Hematopoietic multipotent progenitor cell treated with erythropoietin and hydrocortisone succinate and interleukin-3 and kit ligand, for 4 days (in vitro differentiated cells): ENCODE results near the gene MMP28.

Experiments
- DNase-seq: peaks from one replicate; pipeline ENCODE4 v3.0.0-alpha.2; 2015

The MMP28 gene, protein sequence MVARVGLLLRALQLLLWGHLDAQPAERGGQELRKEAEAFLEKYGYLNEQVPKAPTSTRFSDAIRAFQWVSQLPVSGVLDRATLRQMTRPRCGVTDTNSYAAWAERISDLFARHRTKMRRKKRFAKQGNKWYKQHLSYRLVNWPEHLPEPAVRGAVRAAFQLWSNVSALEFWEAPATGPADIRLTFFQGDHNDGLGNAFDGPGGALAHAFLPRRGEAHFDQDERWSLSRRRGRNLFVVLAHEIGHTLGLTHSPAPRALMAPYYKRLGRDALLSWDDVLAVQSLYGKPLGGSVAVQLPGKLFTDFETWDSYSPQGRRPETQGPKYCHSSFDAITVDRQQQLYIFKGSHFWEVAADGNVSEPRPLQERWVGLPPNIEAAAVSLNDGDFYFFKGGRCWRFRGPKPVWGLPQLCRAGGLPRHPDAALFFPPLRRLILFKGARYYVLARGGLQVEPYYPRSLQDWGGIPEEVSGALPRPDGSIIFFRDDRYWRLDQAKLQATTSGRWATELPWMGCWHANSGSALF

DNA sequence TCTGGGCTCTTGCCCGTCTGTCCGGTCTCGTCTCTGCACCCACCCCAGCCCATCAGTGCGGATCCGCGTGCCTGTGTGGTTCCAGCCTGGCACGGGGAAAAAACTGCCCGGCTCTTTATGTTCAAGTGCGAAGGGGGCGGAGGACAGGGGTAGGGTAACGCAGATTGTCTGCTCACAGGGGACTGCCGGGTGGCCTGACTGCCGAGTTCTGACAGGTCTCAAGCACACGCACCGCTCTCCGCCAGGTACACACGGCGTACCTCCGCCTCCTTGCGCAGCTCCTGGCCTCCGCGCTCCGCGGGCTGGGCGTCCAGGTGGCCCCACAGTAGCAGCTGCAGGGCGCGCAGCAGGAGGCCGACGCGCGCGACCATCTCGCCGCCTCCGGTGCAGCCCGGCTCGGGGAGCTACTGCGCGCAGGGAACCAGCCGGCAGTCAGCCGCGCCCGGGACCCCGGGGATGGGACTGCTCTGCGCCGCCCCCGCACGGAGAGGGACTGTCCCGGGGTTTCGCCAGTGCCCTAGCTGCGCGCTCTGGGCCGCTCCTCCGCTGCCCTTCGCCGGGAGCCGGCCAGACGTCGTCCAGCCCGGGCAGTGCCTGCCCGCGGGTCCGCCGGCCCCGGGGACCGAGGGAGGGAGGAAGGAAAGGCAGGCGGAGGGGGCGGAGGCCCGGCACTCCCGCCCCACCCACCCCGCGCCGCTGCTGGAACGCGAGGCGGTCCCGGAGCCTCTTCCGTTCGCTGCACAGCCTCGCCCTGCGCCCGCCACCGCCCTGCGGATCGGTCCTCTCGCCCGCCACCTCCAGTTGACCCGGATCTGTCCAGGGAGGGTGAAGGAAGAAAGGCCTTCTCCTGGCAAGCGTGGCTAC is at the start of gene MMP28:
TSS of gene MMP28 (minus strand) at position 635 of the 864 bp plus-strand sequence. CDS start at position 371, 264 bp downstream.
- DNase-seq = peak; percentile 67

DNA sequence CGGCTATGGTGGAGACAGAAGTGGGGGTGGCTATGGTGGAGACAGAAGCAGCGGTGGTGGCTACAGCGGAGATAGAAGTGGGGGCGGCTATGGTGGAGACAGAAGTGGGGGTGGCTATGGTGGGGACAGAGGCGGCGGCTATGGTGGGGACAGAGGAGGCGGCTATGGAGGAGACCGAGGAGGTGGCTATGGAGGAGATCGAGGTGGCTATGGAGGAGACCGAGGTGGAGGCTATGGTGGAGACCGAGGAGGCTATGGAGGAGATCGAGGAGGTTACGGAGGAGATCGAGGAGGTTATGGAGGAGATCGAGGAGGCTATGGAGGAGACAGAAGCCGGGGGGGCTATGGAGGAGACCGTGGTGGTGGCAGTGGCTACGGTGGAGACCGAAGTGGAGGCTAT is 49.1 kb upstream of the MMP28 start:
- no peak for DNase-seq

DNA sequence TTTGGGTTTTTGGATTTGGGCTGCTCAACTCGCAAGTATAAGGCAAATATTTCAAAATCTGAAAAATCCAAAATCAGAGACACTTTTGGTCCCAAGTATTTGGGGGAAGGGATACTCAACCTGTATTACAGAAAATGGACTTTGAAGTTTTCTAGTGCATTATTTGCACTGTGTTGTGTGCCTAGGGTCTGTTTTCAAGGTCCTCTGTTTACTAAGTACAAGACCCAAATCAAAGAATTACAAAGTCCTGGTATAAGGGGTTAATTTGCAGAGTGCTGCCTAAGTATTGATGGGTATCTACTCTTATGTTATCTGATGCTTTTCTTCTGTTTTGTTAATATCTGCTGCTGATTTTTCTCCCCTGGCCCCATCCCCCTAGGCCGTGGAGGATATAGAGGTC is 48.3 kb upstream of the MMP28 start:
- DNase-seq = no peak

DNA sequence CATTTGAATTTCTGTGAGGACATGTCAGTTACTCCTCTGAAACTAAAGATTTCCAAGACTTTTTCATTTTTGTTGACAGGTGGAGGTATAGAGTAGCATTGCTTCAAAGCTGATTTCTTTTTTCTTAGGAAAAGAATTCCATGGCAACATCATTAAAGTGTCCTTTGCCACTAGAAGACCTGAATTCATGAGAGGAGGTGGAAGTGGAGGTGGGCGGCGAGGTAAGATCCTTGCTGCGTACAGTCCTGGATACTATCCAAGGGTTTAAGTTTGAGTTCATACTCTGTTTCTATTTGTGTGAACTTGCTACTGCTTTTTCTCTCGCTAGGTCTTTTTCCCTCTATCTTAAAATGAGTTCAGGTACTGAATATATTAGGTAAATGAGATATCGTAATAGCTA is 46.8 kb upstream of the MMP28 start:
- DNase-seq = no peak

DNA sequence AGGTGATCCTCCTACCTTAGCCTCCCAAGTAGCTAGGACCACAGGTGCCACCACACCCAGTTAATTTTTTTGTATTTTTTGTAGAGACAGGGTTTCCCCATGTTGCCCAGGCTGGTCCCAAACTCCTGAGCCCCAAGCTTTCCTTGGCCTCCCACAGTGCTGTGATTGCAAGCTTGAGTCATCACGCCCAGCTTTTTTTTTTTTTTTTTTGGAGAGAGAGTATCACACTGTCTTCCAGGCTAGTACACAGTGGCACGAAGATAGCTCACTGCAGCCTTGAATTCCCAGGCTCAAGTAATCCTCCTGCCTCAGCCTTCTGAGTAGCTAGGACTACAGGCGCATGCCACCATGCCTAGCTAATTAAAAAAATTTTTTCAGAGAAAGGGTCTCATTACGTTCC is 46.1 kb upstream of the MMP28 start:
- no peak for DNase-seq

DNA sequence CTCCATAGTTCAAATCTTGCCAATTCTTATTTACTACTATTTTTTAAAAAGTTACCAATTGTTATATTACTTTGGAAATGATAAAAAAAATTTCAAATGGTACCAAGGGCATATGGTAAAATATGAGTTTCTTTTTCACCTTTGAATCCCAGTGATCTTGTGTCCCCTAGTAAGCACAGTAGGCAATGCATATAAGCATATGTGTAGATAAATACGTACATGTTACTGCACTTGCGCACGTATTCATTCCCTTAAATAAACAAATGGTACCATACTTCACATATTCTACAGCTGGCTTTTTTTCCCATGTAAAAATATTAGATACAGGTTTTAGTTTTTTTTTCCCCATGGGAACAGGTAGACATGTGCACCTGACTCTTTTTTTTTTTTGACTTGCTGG is 45.7 kb upstream of the MMP28 start:
- no peak for DNase-seq

DNA sequence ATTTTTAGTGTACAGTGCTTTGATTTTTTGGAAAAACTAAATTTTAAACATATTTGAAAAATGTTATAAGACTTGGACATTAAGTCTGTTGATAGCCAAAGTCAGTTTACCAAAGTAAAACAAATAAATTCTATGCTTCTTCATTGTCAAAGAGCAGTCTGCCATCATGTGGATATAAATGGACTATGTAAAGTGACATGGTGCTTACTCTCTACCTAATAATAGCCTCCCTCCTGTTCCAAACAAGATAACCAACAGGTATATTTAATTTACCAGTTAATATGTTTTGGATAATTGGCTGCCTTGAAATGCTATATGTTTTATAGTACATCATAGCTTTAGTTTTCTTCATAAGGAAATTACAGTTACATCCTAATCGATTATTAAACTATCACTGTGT is 29.8 kb upstream of the MMP28 start:
- DNase-seq = no peak

DNA sequence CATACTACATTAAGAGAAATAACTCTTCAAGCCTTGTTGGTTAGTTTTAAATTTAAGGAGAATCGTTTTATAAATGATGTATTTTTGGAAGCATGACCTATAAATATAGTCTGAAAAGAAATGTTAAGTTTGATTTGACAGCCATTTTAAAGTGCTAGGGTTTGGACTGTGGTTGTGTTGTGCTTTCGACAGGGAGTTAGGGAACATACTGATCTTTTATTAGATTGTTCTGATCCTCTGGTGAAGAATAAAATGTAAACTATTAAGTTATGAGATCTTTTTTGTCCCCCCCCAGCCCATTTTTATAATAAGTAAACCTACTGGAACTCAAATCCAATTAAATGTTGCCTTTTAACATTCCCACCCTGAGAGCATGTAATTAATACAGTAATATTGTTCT is 25.9 kb upstream of the MMP28 start:
- no peak for DNase-seq

DNA sequence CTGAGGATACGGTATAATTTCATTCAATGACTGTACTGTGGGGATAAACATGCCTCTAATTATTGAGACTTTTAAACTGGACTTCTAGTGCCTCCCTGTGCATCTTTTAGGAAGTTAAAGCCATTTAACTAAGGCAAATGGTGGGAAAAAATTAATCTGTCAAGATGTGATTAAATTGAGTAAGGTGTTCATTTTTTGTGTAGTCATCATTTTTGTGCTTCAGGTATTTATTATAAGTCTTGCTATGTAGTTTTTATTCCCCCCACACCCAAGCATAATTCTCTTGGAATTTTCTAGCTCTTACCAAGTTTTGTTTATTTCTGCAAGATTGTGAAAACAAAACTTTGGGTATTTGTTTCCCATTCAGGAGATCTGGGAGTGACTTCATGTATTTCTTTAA is 24.0 kb upstream of the MMP28 start:
- DNase-seq = no peak

DNA sequence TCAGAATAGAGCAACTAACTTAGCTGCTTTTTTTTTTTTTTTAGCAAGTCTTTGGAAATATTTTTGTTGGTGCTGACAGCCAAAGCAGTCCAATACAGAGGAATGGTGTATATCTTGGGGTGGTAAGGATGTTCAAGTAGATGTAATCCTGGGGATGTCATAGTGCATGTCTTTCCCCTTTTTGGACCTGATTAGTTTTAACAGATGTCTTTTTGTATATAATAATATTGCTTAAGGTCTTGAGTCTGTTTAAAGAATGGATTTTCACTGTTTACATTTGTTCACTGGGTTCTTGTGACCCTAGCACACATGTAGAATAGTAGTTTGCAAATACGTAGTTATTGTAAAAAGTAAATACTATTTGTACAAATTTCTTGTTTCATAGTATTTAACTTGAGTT is 21.8 kb upstream of the MMP28 start:
- no peak for DNase-seq

DNA sequence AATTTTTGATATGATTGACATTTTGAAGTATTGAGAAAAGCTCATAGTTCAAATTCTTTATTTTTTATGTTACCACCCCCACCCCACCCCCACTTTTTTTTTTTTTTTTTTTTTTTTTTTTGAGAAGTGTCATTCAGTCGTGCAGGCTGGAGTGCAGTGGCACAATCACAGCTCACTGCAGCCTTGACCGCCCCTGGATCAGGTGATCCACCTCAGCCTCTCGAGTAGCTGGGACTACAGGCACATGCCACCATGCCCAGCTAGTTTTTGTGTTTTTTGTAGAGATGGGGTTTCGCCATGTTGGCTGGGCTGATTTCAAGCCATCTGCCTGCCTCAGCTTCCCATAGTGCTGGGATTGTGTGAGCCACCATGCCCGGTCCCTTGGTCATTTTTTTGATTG is 21.3 kb upstream of the MMP28 start:
- DNase-seq = no peak

DNA sequence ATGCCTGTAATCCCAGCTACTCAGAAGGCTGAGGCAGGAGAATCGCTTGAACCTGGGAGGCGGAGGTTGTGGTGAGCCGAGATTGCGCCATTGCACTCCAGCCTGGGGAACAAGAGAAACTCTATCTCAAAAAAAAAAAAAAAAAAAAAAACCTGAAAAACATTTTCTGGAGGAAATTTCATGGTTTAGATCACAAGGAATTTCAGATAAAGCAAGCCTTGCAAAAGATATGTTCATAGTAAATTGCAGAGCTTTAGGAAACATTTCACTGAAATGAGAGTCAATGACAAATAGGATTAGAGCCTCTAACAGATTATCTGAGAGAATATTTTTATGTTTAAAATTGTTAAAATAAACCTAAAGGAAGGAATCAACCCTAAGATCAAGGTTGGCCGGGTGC is 17.0 kb upstream of the MMP28 start:
- no peak for DNase-seq

DNA sequence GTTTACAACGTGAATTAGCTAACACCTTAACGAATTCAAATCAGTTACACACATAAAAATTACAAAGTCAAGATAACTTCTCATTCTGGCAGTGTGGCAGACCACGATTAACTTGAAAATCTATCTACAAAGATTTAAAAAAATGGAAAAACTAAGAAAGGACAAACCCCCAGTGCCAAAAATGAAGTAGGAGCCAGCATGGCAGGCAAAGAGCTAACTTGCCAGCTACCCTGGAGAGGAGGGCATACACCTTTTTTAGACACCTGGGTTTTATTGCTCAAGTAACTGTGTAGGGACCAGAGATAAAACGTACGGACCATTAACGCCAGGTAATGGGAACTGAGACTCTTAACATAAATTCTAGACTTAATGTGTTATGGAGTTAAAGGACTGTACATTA is 16.3 kb upstream of the MMP28 start:
- DNase-seq = no peak

DNA sequence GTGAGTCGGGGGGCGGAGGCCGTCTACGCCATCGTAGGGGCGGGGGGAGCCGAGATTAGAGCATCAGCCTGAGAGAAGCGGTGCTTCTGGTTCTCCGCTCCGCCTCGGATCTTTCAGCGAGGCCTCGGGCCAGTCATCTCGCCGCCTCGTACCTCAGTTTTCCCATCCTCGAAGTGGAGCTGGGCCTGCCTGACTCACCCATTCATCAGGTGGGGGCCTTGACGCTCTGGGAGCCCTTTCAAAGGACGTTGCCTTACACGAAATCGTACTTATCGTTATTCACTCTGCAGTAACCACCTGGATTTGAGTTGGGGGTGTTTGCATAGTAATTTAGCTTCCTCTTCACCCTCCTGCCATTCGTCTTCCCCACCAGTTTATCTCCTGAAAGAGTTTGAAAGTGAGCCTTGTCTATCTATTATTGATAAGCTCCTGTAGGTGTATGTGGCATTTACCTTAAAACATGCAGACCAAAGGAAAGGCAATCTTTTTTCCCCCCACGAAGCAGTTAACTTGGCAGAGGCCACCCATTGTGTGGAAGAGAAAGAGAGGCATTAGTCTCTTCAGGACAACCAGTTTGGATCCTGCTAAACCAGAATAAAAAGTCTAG is 14.5 kb upstream of the MMP28 start:
- no peak for DNase-seq

DNA sequence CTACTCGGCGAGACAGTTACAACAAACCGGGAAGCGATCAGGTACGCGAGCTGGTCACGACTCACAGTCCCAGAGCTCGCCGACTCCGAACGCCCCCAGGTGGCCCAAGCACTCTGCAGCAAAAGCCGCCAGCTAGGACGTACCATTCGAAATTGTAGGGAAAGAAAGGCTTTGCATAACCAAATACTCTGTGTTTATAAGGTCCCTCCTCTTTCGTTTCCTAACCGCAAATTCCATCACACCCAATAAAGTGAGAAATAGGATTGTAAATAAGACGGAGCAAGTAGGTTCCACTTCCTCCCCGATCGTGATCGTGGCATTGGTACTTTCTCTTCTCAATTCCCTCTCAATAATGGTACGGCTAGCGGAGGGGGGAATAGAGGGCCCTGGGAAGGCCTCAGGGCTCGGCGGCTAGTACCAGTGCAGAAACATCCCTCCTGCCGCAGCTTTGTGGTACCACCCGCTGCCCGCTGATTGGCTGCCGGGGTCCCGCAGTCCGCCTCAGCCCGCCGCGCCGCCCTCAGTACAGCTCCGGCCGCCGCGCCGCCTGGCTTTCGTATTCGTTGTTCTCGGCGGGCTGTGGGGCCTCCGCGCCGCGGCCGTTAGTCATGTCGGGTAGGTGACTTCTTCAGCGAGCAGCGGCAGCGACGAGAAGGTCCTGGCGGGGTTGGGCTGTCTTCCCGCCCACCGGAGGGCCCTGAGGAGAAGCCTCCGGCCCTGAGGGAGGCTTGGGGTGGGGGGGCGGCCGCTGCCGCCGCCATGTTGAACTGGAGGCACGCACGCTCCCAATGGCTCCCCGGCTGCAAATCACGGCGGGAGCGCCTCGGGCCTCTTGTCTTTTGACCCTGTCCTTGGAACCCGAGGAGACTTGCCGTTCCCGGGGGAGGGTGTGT is 13.8 kb upstream of the MMP28 start, which contains the start of gene TAF15:
TSS of gene TAF15 (plus strand) at position 523 of the 893 bp plus-strand sequence. CDS start at position 609, 86 bp downstream.
- peak; percentile 99 for DNase-seq

DNA sequence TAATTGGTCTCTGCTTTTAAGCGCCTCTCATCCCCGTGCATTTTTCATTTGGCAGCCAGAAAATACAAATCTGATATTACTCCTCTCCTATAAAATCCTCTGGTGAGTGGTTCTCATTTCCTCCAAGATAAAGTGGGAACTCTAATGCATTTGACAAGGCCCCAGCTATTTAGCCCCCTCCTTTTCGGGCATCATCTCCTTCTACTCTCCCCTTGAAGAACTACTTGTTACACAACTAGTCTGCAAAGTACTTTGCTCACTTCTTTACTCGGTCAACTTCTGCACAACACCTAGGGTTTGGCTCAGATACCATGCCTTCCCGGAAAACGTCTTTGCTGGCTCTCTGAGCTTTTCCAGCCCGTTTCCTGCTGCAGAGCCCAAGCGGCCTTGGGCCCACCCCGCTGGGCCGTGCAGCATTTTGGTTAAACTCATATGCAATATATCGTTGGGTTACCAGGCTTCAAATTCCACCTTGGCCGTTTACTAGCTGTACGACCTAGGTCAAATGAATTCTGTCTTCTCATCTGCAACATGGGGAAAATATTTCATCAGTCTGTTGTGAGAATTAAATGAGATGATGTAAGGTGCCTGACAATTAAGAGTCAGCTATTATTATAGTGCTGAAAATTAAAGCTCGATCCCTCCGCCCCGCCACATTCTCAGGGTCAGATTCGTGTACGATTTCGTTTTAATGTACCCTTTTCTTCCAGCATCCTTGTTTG is 13.0 kb upstream of the MMP28 start:
- no peak for DNase-seq

DNA sequence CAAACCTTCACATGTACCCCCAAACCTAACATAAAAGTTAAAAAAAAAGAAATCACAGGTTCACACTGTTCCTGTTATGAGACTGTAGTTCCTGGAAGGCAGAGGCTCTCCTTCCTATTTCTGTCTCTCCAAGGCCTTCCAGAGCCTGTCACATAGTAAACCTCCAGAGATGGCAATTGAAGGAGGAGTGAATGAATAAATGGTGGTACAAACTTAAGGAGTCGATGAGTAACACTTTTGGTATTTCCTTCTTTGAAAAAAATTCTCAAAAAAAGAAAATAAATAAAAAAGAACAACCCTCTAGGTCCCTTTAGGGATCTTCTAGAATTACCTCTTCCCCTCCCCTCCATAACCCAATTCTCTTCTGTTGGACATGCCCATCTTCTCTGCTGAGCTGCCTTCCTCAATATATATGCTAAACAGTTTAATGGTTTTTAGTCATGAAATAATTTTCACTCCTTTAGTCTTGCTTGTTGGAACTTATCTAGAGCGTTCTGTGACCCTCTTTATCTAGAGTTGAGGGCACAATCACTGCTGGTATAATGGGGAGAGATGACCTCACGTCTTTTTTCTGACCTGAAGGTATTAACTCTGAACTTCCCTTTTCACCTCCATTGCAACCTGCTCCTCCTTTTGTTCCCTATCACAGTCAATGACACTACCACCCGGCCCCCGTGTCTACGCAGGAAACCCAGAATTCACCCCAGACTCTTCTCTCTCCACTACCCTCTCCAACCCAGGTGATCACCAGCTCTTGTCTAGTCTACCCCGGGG is 12.1 kb upstream of the MMP28 start:
- DNase-seq = no peak

DNA sequence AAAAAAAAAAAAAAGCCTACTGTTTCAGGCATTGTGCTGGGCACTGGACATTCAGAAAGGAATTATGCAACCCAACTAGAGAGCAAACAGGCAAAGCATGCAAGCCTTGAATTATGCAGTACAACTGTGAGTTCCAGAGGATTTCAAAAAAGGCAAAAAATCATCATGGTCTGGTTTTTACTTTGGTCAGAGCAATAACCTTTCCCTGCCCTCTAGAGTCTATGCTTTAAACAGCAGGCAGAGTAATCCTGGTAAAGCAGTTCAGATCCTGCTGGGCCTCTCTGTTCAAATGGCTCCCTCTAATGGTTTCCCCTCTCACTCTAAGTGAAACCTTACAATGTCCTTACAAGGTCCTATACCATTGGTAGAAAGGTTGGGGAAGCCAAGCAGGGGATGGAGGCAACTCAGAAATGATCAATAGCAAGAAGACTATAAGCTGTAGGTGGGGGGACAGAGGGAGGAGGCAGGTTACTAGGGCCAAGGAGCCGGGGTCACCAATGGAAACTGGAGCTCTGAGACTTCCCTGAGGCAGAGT is 9.3 kb upstream of the MMP28 start:
- DNase-seq = peak; percentile 97

DNA sequence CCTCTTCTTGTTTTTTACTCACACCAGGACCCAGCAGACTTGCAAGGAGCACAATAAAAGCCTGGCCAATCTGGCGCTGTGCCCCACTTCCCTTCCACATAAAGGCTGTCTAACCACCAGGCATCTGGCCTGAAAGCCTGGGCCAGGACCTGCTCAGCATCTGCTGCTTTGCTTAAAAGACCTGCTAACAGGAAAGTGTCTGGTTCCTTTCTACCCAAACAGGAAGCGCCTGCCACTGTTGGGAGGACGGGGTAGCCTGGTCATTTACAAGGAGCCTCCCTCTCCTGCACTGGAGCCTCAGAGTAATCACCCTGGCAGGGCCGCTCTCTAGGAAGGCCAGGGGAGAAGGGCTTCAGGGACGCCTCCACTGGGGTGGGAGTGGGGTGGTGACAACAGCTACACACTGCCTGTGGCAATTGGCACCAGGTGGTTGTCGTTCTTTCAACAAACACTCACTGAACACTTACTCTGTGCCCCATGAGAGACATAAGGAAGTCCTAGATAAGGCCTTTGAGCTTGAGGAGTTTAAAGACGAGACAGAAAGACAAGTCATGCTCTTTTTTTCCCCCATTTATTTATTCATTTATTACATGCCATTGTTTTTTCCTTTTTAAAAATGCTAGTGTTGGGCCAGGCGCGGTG is 6.3 kb upstream of the MMP28 start:
- DNase-seq = peak; percentile 93

DNA sequence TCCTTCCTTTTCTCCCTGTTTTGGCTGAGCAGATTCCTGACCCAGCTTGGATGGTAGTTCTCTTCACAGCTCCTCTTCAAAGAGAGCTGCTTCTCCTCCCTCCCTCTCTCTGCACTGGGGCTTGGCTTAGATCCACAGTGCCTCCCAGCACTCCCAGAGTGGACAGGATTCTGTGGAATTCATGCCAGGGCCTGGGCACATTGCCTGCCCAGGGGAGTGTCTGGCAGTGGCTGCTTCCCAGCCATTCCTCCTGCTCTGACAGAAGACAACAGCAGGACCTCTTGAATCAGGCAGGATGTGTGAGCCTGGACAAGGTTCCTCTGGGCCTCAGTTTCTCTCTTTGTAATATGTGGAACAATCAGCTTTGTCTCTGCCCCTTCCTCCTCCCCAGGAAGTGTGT is 4.5 kb upstream of the MMP28 start:
- no peak for DNase-seq
